Measurements from ENCODE around the gene ATP5MC2. TPM values are rescaled to one million over a fixed set of nuclear protein-coding genes. Genes with fewer than 3 reads are reported as not detected.
"Not testable (repeated sequence)": the region's sequence is repeated elsewhere in the genome, so short reads cannot be mapped to it uniquely, and the experiment has no call there.

Gene ATP5MC2
- total and polyA plus RNA-seq, 8 donors: 247 to 653 (median 602) TPM

DNA sequence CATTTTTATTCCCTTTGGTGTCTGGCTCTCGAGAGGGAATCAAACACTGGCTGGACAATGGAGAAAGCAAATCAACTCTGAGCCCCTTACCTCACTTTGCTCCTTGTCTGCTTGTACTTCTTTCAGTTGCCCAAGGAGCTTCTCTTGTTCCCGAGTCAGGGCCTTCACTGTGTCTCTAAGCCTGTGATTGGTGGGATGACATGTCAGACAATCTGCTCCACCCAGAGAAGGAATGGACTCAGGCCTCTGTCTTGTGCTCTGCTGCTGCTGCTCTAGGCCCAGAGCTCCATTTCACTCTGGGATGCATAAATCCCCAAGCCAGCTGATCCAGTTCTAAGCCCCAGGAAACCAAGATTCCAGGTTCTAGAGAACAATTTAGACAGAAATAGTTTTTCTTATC, 43.8 kb upstream of the ATP5MC2 start:
- H3K9me3 ChIP-seq: no peaks in the 10 kb centered on the region
- no peak overlapping the region for H3K4me3 ChIP-seq
- TF ChIP-seq, protein P1, sequence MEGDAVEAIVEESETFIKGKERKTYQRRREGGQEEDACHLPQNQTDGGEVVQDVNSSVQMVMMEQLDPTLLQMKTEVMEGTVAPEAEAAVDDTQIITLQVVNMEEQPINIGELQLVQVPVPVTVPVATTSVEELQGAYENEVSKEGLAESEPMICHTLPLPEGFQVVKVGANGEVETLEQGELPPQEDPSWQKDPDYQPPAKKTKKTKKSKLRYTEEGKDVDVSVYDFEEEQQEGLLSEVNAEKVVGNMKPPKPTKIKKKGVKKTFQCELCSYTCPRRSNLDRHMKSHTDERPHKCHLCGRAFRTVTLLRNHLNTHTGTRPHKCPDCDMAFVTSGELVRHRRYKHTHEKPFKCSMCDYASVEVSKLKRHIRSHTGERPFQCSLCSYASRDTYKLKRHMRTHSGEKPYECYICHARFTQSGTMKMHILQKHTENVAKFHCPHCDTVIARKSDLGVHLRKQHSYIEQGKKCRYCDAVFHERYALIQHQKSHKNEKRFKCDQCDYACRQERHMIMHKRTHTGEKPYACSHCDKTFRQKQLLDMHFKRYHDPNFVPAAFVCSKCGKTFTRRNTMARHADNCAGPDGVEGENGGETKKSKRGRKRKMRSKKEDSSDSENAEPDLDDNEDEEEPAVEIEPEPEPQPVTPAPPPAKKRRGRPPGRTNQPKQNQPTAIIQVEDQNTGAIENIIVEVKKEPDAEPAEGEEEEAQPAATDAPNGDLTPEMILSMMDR (IDR thresholded peaks at IDR 0.05): no peak
- peaks cover 6 to 99% of the 10 kb centered on the region in 2 donors for H3K36me3 ChIP-seq
- no peak for DNase-seq
- H3K4me1 ChIP-seq: no peaks in the 10 kb centered on the region
- H3K27ac ChIP-seq: no peak overlapping the region
- no peaks in the 10 kb centered on the region for H3K27me3 ChIP-seq
- no peak for ATAC-seq
- intact Hi-C loops (cut with DNase I): no loop called here

DNA sequence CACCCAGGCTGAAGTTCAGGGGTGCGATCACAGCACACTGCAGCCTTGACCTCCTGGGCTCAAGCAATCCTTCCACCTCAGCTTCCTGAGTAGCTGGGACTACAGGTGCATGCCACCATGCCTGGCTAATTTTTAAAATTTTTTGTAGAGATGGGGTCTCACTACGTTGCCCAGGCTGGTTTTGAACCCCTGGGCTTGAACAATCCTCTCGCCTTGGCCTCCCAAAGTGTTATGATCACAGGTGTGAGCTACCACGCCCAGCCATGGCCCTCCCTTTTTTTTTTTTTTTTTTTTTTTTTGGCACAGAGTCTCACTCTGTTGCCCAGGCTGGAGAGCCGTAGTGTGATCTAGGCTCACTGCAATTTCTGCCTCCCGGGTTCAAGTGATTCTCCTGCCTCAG, 42.7 kb upstream of the ATP5MC2 start:
- H3K27me3 ChIP-seq; H3K27ac ChIP-seq; H3K9me3 ChIP-seq; H3K4me1 ChIP-seq; intact Hi-C loops (cut with DNase I); ATAC-seq; DNase-seq; H3K4me3 ChIP-seq: not testable (repeated sequence)
- H3K36me3 ChIP-seq: peaks cover 6 to 99% of the 10 kb centered on the region in 2 donors

DNA sequence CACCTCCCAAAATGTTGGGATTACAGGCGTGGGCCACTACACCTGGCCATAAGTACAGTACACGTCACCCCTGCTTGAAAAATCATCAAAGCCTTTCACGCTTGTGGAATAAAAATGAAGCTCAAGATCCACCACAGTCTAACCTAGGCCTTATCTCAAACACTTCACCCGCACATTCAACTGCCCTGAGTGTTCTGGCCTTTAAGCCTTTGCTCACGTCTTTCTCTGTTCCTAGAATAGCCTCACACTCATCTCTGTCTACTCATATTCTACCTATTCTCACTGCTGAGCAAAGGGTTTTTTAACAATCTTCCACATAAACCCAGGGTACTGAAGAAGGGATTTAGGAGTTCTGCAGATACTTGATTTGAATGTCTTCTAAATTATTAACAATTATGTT, 41.4 kb upstream of the ATP5MC2 start:
- Histone ChIP-seq H3K36me3 (peaks cover 6 to 99% of the 10 kb centered on the region in 2 donors), H3K27me3 (no peaks in the 10 kb centered on the region), H3K4me3 (no peak overlapping the region), H3K9me3 (no peaks in the 10 kb centered on the region), H3K27ac (no peak overlapping the region), H3K4me1 (no peaks in the 10 kb centered on the region)
- TF ChIP-seq, protein P1 (IDR thresholded peaks at IDR 0.05): no peak
- ATAC-seq: no peak
- no peak for DNase-seq
- intact Hi-C loops (cut with DNase I): no loop called here

DNA sequence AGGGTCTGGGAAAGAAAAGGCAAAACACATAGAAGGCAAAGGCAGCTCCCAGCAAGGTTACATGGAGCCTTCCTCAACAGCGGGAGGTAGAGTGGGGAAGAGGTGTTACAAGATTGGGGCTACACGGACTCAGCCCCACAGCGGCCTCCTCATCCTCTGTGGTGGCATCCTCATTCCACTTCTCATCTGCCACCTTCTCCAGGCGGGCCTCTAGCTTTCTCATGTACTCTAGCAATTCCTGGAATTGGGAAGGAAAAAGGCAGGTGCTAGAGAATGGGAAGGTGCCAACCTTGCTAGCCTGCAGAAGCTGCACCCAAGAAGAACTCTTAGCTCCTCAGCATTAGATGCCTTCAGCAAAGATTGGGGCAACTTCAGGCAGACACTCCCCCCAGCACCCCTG, 38.1 kb upstream of the ATP5MC2 start:
- TF ChIP-seq, protein P1 (IDR thresholded peaks at IDR 0.05): no peak
- ATAC-seq (no peak), DNase-seq (no peak)
- Histone ChIP-seq H3K4me3 (no peak overlapping the region), H3K27me3 (no peaks in the 10 kb centered on the region), H3K9me3 (no peaks in the 10 kb centered on the region), H3K27ac (no peak overlapping the region), H3K4me1 (no peaks in the 10 kb centered on the region), H3K36me3 (peaks cover 0 to 75% of the 10 kb centered on the region in 2 donors)
- intact Hi-C loops (cut with DNase I): no loop called here

DNA sequence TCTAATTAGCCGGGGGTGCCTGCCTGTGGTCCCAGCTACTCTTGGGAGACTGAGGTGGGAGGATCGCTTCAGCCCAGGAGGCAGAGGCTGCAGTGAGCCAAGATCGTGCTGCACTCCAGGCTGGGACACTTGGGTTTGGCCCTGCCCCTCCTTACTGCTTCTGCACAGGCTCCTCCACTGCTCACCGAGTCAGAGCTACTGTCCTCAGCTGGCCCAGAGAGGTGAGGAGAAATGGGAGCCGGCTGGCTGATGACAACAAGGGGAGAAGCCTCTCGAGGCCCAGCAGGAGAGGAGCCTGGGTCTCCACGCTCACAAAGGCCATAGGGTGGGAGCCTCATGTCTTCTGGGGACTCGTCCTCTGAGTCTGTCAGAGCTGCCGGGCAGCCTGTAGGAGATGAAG, 37.6 kb upstream of the ATP5MC2 start:
- DNase-seq (no peak), ATAC-seq (no peak)
- H3K9me3 ChIP-seq: no peaks in the 10 kb centered on the region
- intact Hi-C loops (cut with DNase I): no loop called here
- no peaks in the 10 kb centered on the region for H3K4me1 ChIP-seq
- TF ChIP-seq, protein P1 (IDR thresholded peaks at IDR 0.05): no peak
- H3K27ac ChIP-seq: no peak overlapping the region
- peaks cover 0 to 70% of the 10 kb centered on the region in 2 donors for H3K36me3 ChIP-seq
- no peaks in the 10 kb centered on the region for H3K27me3 ChIP-seq
- H3K4me3 ChIP-seq: no peak overlapping the region

DNA sequence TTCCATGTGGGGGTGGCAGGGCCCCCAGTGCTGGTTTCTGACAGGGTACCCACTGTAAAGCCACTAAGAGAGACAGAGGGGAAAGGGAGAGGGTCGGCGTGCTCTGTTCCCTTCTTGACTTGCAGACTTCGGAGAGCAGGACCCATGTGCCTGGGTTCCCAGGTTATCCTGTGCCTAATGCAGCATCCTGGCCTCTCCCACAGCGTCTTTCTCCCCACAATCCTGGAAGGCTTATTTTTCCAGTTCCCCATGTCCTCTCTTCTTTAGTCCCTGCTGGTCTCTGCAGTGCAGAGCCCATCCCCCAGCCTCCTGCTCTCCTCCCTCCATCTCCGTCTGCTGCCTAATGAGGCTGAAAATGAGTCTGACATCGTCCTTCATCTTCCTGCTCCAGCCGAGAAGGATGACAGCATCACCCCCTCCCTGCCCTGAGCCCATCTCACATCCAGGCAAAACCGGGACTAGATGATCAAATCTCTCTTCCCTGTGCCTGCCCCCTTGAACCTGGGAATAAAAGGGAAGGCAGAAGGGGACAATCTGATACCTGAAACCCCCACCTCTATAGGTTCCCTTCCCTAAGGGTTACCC, 36.3 kb upstream of the ATP5MC2 start:
- Histone ChIP-seq H3K36me3 (peaks cover 0 to 58% of the 10 kb centered on the region in 2 donors), H3K27me3 (peaks cover 0 to 8% of the 10 kb centered on the region in 2 donors), H3K4me1 (no peaks in the 10 kb centered on the region), H3K4me3 (no peak overlapping the region), H3K27ac (no peak overlapping the region), H3K9me3 (no peaks in the 10 kb centered on the region)
- intact Hi-C loops (cut with DNase I): no loop called here
- TF ChIP-seq, protein P1 (IDR thresholded peaks at IDR 0.05): no peak
- no peak for DNase-seq
- ATAC-seq: no peak

Data from left lung (tissue), 10 donors.